Common myeloid progenitor, CD34-positive (primary cell): ENCODE measurements around the gene PITX2.

ENCODE experiments used
- CTCF ChIA-PET: fragments of 350-600 bp; sonication (Branson Sonifier 250); formaldehyde crosslinking; loops from one replicate; lab custom pipeline; 2021; ENCODE audit warnings: antibody characterized with exemption; lab: Charles Lee
- POLR2A ChIA-PET: fragments of 350-600 bp; sonication (Branson Sonifier 250); formaldehyde crosslinking; loops from one replicate; lab custom pipeline; 2021; ENCODE audit warnings: antibody characterized with exemption; lab: Charles Lee
- DNase-seq, 3 donors: peaks; one replicate each; pipeline versions ENCODE4 v3.0.0 to v3.0.0-alpha.2; 2013
- H3K27ac ChIP-seq, 2 experiments: 1 replicate in 1 of 2; 2 replicates in 1 of 2; pipeline ENCODE4 v1.7.0; 2013; ENCODE audit warnings: inconsistent platforms in 2 of 2, low read length in 2 of 2, mild to moderate bottlenecking in 2 of 2, low read depth in 1 of 2, moderate library complexity in 1 of 2; ENCODE audit not compliant: severe bottlenecking in 2 of 2, insufficient read depth in 1 of 2, poor library complexity in 1 of 2
- H3K27me3 ChIP-seq, 5 experiments: replicated peaks in 2 of 5; 1 replicate in 3 of 5; 2 replicates in 2 of 5; pipeline versions ENCODE4 v1.6.1 to v1.7.0; 2013; ENCODE audit warnings: low read length in 4 of 5, mild to moderate bottlenecking in 2 of 5, moderate library complexity in 2 of 5, inconsistent platforms in 1 of 5; ENCODE audit not compliant: insufficient read depth in 5 of 5, control insufficient read depth in 4 of 5
- H3K36me3 ChIP-seq, 4 experiments: 1 replicate in 2 of 4; 2 replicates in 2 of 4; pipeline versions ENCODE4 v1.6.1 to v1.7.0; 2013; ENCODE audit warnings: low read length in 3 of 4, control low read depth in 1 of 4, mild to moderate bottlenecking in 1 of 4; ENCODE audit not compliant: control insufficient read depth in 4 of 4, insufficient read depth in 4 of 4
- H3K4me1 ChIP-seq, 4 experiments: 1 replicate in 3 of 4; 2 replicates in 1 of 4; pipeline versions ENCODE4 v1.6.1 to v1.7.1; 2013; ENCODE audit warnings: low read length in 3 of 4, mild to moderate bottlenecking in 3 of 4, control low read depth in 1 of 4, inconsistent platforms in 1 of 4, moderate library complexity in 1 of 4; ENCODE audit not compliant: control insufficient read depth in 4 of 4, insufficient read depth in 4 of 4; ENCODE audit errors: control extremely low read depth in 1 of 4
- H3K4me3 ChIP-seq, 7 experiments: 1 replicate in 4 of 7; 2 replicates in 3 of 7; pipeline versions ENCODE4 v1.5.1 to v1.7.0; 2013; ENCODE audit warnings: mild to moderate bottlenecking in 7 of 7, low read length in 6 of 7, moderate library complexity in 6 of 7, inconsistent platforms in 2 of 7, low read depth in 2 of 7, control low read depth in 1 of 7; ENCODE audit not compliant: insufficient read depth in 4 of 7, control insufficient read depth in 1 of 7; ENCODE audit errors: extremely low read depth in 1 of 7
- H3K9me3 ChIP-seq, 5 experiments: 1 replicate in 4 of 5; 2 replicates in 1 of 5; pipeline versions ENCODE4 v1.6.1 to v1.7.1; 2013; ENCODE audit warnings: low read length in 4 of 5, mild to moderate bottlenecking in 2 of 5, inconsistent platforms in 1 of 5, low read depth in 1 of 5, moderate library complexity in 1 of 5; ENCODE audit not compliant: control insufficient read depth in 4 of 5, insufficient read depth in 2 of 5; ENCODE audit errors: control extremely low read depth in 1 of 5
- WGBS: methylation state at CpG from one replicate; pipeline ENCODE4 v1.1.5; 2013; ENCODE audit not compliant: insufficient coverage; 5-methylcytosine and 5-hydroxymethylcytosine counted together

PITX2 gene

DNA sequence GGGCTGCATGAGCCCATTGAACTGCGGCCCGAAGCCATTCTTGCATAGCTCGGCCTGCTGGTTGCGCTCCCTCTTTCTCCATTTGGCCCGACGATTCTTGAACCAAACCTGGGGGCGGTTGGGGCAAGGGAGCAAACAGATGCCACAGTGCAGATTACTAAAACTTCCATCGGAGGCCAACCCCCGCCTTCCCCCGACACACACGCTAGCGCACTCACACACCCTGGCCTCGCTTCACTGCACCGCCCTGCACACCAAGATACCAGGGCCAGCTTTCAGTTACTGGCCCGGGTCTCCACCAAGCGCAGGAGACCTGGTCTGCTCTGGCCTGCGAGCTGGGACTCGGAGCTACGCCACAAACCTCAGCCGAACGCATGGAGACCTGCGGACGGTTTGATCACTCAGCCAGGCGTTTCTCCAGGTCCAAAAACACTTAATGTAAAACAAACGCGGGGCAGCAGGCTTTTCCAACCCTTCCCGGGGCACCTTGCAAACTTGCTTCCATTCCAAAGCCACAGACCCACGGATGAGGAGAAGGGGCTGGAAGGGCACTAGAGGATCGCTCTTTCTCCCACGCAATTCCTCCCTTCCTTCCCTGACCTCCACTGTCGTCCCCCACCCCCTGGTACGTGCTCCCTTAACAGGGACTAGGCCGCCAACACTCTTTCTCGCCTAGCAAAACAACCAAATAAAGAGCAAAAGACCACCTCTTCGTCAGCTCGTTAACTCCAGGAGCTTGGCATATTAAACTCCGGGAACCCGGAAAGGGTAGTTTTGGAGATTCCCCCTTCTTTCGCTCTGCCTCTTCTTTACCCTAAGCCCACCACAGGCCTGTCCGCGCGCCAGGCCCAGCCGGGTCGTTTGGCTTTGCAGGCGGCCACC lies 4.1 kb downstream of the PITX2 start:
- ChIA-PET CTCF (interaction anchor here (0.8 kb wide), 1 partner anchor 8 kb away, joined by 3 read pairs; no protein-coding TSS in a partner anchor), POLR2A (no interaction called here)
- Histone ChIP-seq H3K27ac (no peak overlapping the region), H3K27me3 (peaks cover 41 to 100% (median 73%) of the 10 kb centered on the region in 5 experiments), H3K9me3 (peaks cover 0 to 13% (median 0%) of the 10 kb centered on the region in 5 experiments), H3K4me3 (no peak overlapping the region), H3K4me1 (peaks cover 0 to 31% (median 21%) of the 10 kb centered on the region in 4 experiments), H3K36me3 (no peaks in the 10 kb centered on the region)
- WGBS, result 13% methylated on average over 36 of the region's 45 CpGs
- peak in 1 of 3 donors; percentile 14 for DNase-seq

DNA sequence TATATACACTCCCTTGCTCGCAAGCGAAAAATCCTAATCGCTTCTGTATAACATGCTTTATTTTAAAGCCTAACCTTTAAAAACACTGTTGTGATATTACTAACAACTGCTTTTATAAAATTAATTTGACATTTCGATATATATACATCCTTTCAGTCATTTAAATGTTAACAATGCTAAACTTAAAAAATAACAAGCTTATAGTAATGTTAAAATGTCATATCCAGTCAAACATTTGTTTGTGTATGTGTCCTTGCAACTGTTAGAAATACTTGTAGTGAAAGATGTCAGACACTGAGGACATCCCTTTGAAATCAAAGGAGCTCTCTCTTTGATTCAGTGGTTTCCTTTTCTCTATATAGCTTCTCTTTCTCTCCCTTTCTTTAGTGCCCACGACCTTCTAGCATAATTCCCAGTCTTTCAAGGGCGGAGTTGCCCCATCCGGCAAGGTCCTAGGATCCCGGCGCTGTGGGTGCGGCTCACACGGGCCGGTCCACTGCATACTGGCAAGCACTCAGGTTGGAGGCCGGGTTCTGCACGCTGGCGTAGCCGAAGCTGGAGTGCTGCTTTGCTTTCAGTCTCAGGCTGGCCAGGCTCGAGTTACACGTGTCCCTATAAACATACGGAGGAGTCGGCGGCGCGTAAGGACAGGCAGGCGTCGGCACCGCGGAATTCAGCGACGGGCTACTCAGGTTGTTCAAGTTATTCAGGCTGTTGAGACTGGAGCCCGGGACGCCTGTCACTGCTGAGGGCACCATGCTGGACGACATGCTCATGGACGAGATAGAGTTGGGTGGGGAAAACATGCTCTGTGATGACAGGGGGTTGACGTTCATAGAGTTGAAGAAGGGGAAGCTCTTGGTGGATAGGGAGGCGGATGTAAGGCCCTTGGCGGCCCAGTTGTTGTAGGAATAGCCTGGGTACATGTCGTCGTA lies 5.0 kb downstream of the PITX2 start:
- Histone ChIP-seq H3K27me3 (peaks cover 41 to 100% (median 68%) of the 10 kb centered on the region in 5 experiments), H3K9me3 (peaks cover 0 to 9% (median 0%) of the 10 kb centered on the region in 5 experiments), H3K36me3 (no peaks in the 10 kb centered on the region), H3K27ac (no peak overlapping the region), H3K4me1 (peaks cover 0 to 26% (median 18%) of the 10 kb centered on the region in 4 experiments), H3K4me3 (no peak overlapping the region)
- ChIA-PET POLR2A (no interaction called here), CTCF (interaction anchor here (0.6 to 0.8 kb wide), 3 partner anchors 9 to 1413 kb away, joined by 3 read pairs; no protein-coding TSS in a partner anchor)
- DNase-seq, result peak in 2 of 3 donors; percentile 40 to 41
- WGBS, result 11% methylated on average over 34 of the region's 38 CpGs

- POLR2A ChIA-PET, result no interaction called here
- no peak overlapping the region for H3K27ac ChIP-seq
- peaks cover 47 to 100% (median 74%) of the 10 kb centered on the region in 5 experiments for H3K27me3 ChIP-seq
- WGBS, result no CpG with 5 or more reads among the region's 2 CpGs
- H3K36me3 ChIP-seq, result no peaks in the 10 kb centered on the region
- no peak overlapping the region for H3K4me3 ChIP-seq
- CTCF ChIA-PET, result interaction anchor here (0.6 to 2.1 kb wide), 2 partner anchors 8 to 617 kb away, joined by 3 to 7 read pairs; no protein-coding TSS in a partner anchor
- peaks cover 0 to 8% (median 0%) of the 10 kb centered on the region in 5 experiments for H3K9me3 ChIP-seq
- peak in 2 of 3 donors; percentile 13 to 15 for DNase-seq
- peaks cover 0 to 19% (median 11%) of the 10 kb centered on the region in 4 experiments for H3K4me1 ChIP-seq
These were observed 5.7 kb downstream of the PITX2 start for GRCh38 chr4:110617075-110617640.

GRCh38 chr4:110616238-110617074 lies 6.4 kb downstream of the PITX2 start:
- Histone ChIP-seq H3K27me3 (peaks cover 47 to 100% (median 78%) of the 10 kb centered on the region in 5 experiments), H3K36me3 (no peaks in the 10 kb centered on the region), H3K4me3 (no peak overlapping the region), H3K27ac (no peak overlapping the region), H3K4me1 (peaks cover 0 to 17% (median 8%) of the 10 kb centered on the region in 4 experiments), H3K9me3 (peaks cover 0 to 8% (median 0%) of the 10 kb centered on the region in 5 experiments)
- POLR2A ChIA-PET, result no interaction called here
- DNase-seq, result peak in 2 of 3 donors; percentile 33 to 42
- CTCF ChIA-PET, result interaction anchor here (1.2 to 2.1 kb wide), 4 partner anchors 9 to 30 kb away, joined by 3 to 7 read pairs (median 5); no protein-coding TSS in a partner anchor
- 8% methylated on average over 4 of the region's 17 CpGs for WGBS

- peaks cover 0 to 14% (median 7%) of the 10 kb centered on the region in 4 experiments for H3K4me1 ChIP-seq
- peak in 2 of 3 donors; percentile 39 for DNase-seq
- 8% methylated on average over 21 of the region's 38 CpGs for WGBS
- POLR2A ChIA-PET, result no interaction called here
- CTCF ChIA-PET, result interaction anchor here (1.2 to 2.1 kb wide), 4 partner anchors 9 to 29 kb away, joined by 3 to 7 read pairs (median 5); no protein-coding TSS in a partner anchor
- H3K9me3 ChIP-seq, result peaks cover 0 to 8% (median 0%) of the 10 kb centered on the region in 5 experiments
- peaks cover 47 to 100% (median 81%) of the 10 kb centered on the region in 5 experiments for H3K27me3 ChIP-seq
- no peak overlapping the region for H3K4me3 ChIP-seq
- H3K36me3 ChIP-seq, result no peaks in the 10 kb centered on the region
- no peak overlapping the region for H3K27ac ChIP-seq
These were observed 7.3 kb downstream of the PITX2 start for GRCh38 chr4:110615353-110616237.
